NT2/D1 (cell line): ENCODE results near the gene PCYT1A.

Source experiments
- SUZ12 ChIP-seq: IDR thresholded peaks from 2 replicates; pipeline ENCODE4 v1.6.1; 2011; ENCODE audit not compliant: insufficient read length, insufficient read depth; ENCODE audit errors: extremely low read depth
- YY1 ChIP-seq: IDR thresholded peaks from 2 replicates; pipeline ENCODE4 v1.6.1; 2011; ENCODE audit not compliant: insufficient read length, insufficient read depth
- ZNF274 ChIP-seq: IDR thresholded peaks from 2 replicates; pipeline ENCODE4 v1.6.1; 2011; ENCODE audit warnings: mild to moderate bottlenecking, low read depth, low read length

- TF ChIP-seq YY1 (no peak), ZNF274 (no peak), SUZ12 (no peak)
These were observed 100.6 kb downstream of the PCYT1A start for GRCh38 chr3:196186651-196187573.
